HepG2 (cell line): Measurements from ENCODE around the gene HOXD9. TPM values are rescaled to one million over a fixed set of nuclear protein-coding genes. Genes with fewer than 3 reads are reported as not detected.

Experiments
- ATAC-seq: fragments of 200-7000 bp; cut with Tn5 transposase; 3 replicates; pipeline ENCODE4 v1.9.1; 2020; ENCODE audit warnings: mild to moderate bottlenecking, moderate library complexity
- BruUV-seq: library from RNA; stranded (reverse); fragments of 400-500 nt; replicated peaks from 2 replicates; lab custom pipeline; 2021; lab: Mats Ljungman, UMichigan
- CTCF ChIA-PET: fragments of 300-600 bp; formaldehyde crosslinking; extraction: SDS; loops from one replicate; lab custom pipeline; 2021; ENCODE audit warnings: low total read pairs, inconsistent platforms, low intra/inter-chr PET ratio; lab: Yijun Ruan, JAX
- POLR2A ChIA-PET: fragments of 350-600 bp; sonication (Branson Sonifier 250); formaldehyde crosslinking; loops from one replicate; lab custom pipeline; 2020; ENCODE audit warnings: antibody characterized with exemption, inconsistent platforms; lab: Yijun Ruan, JAX
- DNase-seq: peaks from one replicate; pipeline ENCODE4 v3.0.0-alpha.2; 2015; ENCODE audit warnings: low spot score
- FAIRE-seq: peaks from 3 replicates; lab custom pipeline; 2011; peaks lifted over from hg19 to GRCh38; lab: Jason Lieb, UNC
- H2AFZ ChIP-seq: one replicate; pipeline ENCODE4 v1.6.1; 2011; ENCODE audit warnings: low read length, inconsistent platforms
- H3K27ac ChIP-seq: fragments of 300-600 bp; 3 replicates; pipeline ENCODE4 v1.8.0; 2011; ENCODE audit warnings: mixed run types, mild to moderate bottlenecking, mixed read lengths, low read length, inconsistent platforms; ENCODE audit not compliant: insufficient read depth; ENCODE audit errors: extremely low read length
- H3K27me3 ChIP-seq, 2 experiments: fragments of 200-600 bp in 1 of 2; 2 replicates in 1 of 2; 3 replicates in 1 of 2; pipeline versions ENCODE4 v1.6.0 to v1.8.0; 2011; ENCODE audit warnings: low read length in 2 of 2, mild to moderate bottlenecking in 2 of 2, moderate library complexity in 2 of 2, inconsistent platforms in 1 of 2; ENCODE audit not compliant: insufficient read depth in 2 of 2, control insufficient read depth in 1 of 2
- H3K36me3 ChIP-seq, 2 experiments: fragments of 200-600 bp in 1 of 2; replicated peaks in 1 of 2; 2 replicates in 1 of 2; 3 replicates in 1 of 2; pipeline versions ENCODE4 v1.5.1 to v1.8.0; 2011; ENCODE audit warnings: low read length in 2 of 2, inconsistent platforms in 1 of 2; ENCODE audit not compliant: insufficient read depth in 2 of 2, control insufficient read depth in 1 of 2
- H3K4me1 ChIP-seq: 2 replicates; pipeline ENCODE4 v1.5.1; 2012; ENCODE audit warnings: low read length, inconsistent platforms; ENCODE audit not compliant: insufficient read depth
- H3K4me2 ChIP-seq: 2 replicates; pipeline ENCODE4 v1.6.0; 2011; ENCODE audit warnings: low read depth, low read length, inconsistent platforms
- H3K4me3 ChIP-seq, 3 experiments: fragments of 200-600 bp in 1 of 3; sonication (generic), shearing (Covaris generic) in 1 of 3; replicated peaks in 1 of 3; 2 replicates each; pipeline ENCODE4 v1.5.1; 2011 to 2016; ENCODE audit warnings: low read length in 3 of 3, inconsistent platforms in 2 of 3, low read depth in 2 of 3, mild to moderate bottlenecking in 2 of 3, control low read depth in 1 of 3, mixed read lengths in 1 of 3; ENCODE audit not compliant: insufficient read depth in 1 of 3
- H3K79me2 ChIP-seq: one replicate; pipeline ENCODE4 v1.6.1; 2011; ENCODE audit warnings: low read length, inconsistent platforms; ENCODE audit not compliant: insufficient read depth
- H3K9ac ChIP-seq: 2 replicates; pipeline ENCODE4 v1.6.0; 2011; ENCODE audit warnings: mild to moderate bottlenecking, low read depth, low read length, inconsistent platforms; ENCODE audit not compliant: insufficient read depth
- H3K9me3 ChIP-seq: 2 replicates; pipeline ENCODE4 v1.5.1; 2012; ENCODE audit warnings: mild to moderate bottlenecking, low read length
- H4K20me1 ChIP-seq: 2 replicates; pipeline ENCODE4 v1.6.0; 2011; ENCODE audit warnings: inconsistent platforms, mild to moderate bottlenecking, low read length, moderate library complexity; ENCODE audit not compliant: insufficient read depth
- ATM ChIP-seq: fragments of 450-650 bp; IDR thresholded peaks from 2 replicates; pipeline ENCODE4 v1.7.1; 2017; ENCODE audit warnings: mild to moderate bottlenecking, borderline replicate concordance
- CENPBD1 ChIP-seq: sonication (generic); formaldehyde crosslinking; IDR thresholded peaks from 2 replicates; pipeline ENCODE4 v1.8.0; 2022; ENCODE audit warnings: missing genetic modification reagents, low read depth, mild to moderate bottlenecking, borderline replicate concordance
- E2F2 ChIP-seq: sonication (generic); formaldehyde crosslinking; IDR thresholded peaks from 2 replicates; pipeline ENCODE4 v1.4.0; 2020; ENCODE audit warnings: missing genetic modification reagents, borderline replicate concordance
- ELF3 ChIP-seq: IDR thresholded peaks from 2 replicates; pipeline ENCODE4 v1.6.1; 2016; ENCODE audit warnings: missing genetic modification reagents, missing compliant biosample characterization
- EZH2 ChIP-seq: conservative IDR thresholded peaks from 2 replicates; pipeline ENCODE4 v1.6.1; 2012; ENCODE audit warnings: mild to moderate bottlenecking, low read depth, low read length, moderate library complexity
- FOXA1 ChIP-seq, 2 experiments: fragments of 450-650 bp in 1 of 2; sonication (generic) in 1 of 2; formaldehyde crosslinking in 1 of 2; IDR thresholded peaks; 2 replicates each; pipeline versions ENCODE4 v1.4.0 to v1.6.1; 2016 to 2020; ENCODE audit warnings: missing genetic modification reagents in 1 of 2
- GPN1 ChIP-seq: sonication (generic); formaldehyde crosslinking; IDR thresholded peaks from 2 replicates; pipeline ENCODE4 v1.5.1; 2020; ENCODE audit warnings: missing genetic modification reagents, borderline replicate concordance
- HNRNPLL ChIP-seq: fragments of 200-400 bp; formaldehyde crosslinking; IDR thresholded peaks from 2 replicates; pipeline ENCODE4 v1.6.1; 2017; ENCODE audit warnings: mild to moderate bottlenecking, low read depth, low read length; ENCODE audit not compliant: poor library complexity, severe bottlenecking
- MED1 ChIP-seq: sonication (generic); formaldehyde crosslinking; IDR thresholded peaks from 2 replicates; pipeline ENCODE4 v1.4.0; 2020; ENCODE audit warnings: missing genetic modification reagents
- NBN ChIP-seq: fragments of 450-650 bp; conservative IDR thresholded peaks from 2 replicates; pipeline ENCODE4 v1.6.1; 2017
- NR3C1 ChIP-seq: sonication (generic); formaldehyde crosslinking; IDR thresholded peaks from 2 replicates; pipeline ENCODE4 v1.4.0; 2020; ENCODE audit warnings: missing genetic modification reagents
- TCF7 ChIP-seq: sonication (generic); IDR thresholded peaks from 2 replicates; pipeline ENCODE4 v1.6.1; 2016; ENCODE audit warnings: antibody characterized with exemption, low read depth
- ZNF496 ChIP-seq: sonication (generic); formaldehyde crosslinking; IDR thresholded peaks from 2 replicates; pipeline ENCODE4 v1.8.1; 2023; ENCODE audit warnings: mild to moderate bottlenecking, moderate library complexity, missing genetic modification reagents; ENCODE audit not compliant: insufficient replicate concordance
- ZNF737 ChIP-seq: sonication (generic); formaldehyde crosslinking; IDR thresholded peaks from 2 replicates; pipeline ENCODE4 v1.5.0; 2020; ENCODE audit warnings: missing genetic modification reagents, mild to moderate bottlenecking, borderline replicate concordance
- WGBS: methylation state at CpG from one replicate; pipeline ENCODE4 v1.1.6; 2017; ENCODE audit warnings: low lambda C conversion rate; 5-methylcytosine and 5-hydroxymethylcytosine counted together
- in situ Hi-C: cut with HindIII; loops from 2 replicates; pipeline ENCODE4 v1.10.0; 2017; ENCODE audit warnings: low pct_unique_long_range_greater_than_20kb; ENCODE audit not compliant: extremely low pct_ligation_motif_present
- intact Hi-C: fragments of 100-400 bp; cut with micrococcal nuclease; formaldehyde crosslinking; loops from one replicate; pipeline ENCODE4 v1.10.0; 2022; ENCODE audit not compliant: unreplicated experiment
- polyA plus RNA-seq, 8 experiments: library from polyadenylated mRNA; depleted of rRNA in 3 of 8; stranded (reverse) in 7 of 8; unstranded in 1 of 8; fragments of >200 nt; fragmentation: Illumina TruSeq in 4 of 8; extraction: Trizol in 4 of 8; gene quantifications; 2 replicates each; pipeline versions ENCODE4 v1.2.1 to v1.2.3, GENCODE V29; 2011 to 2016; ENCODE audit warnings: low read depth in 4 of 8, missing spikeins in 1 of 8, mixed read lengths in 1 of 8; ENCODE audit not compliant: insufficient read depth in 1 of 8
- total RNA-seq, 5 experiments: library from RNA; depleted of rRNA; stranded (reverse); fragments of >200 nt; fragmentation: Illumina TruSeq; extraction: Trizol; gene quantifications; 2 replicates each; pipeline ENCODE4 v1.2.3, GENCODE V29; 2016; ENCODE audit warnings: low read depth in 1 of 5

HOXD9 gene
- total and polyA plus RNA-seq, 2 of the 13 experiments (the other 11 are each of a cell fraction or from before 2014, with no cell fraction given) = not detected

GRCh38 chr2:176151442-176152287, 29.1 kb downstream of the HOXD9 start, which contains the start of gene HOXD4:
HOXD4 (plus strand) TSS chr2:176151550; CDS start chr2:176151634, 84 bp downstream.
- BruUV-seq = no TSS peak
- TF ChIP-seq HNRNPLL (peak; percentile 27), ZNF737 (CRISPR knock-in tag) (no peak), EZH2 (peak; percentile 91)
- TF ChIP-seq, all 625 proteins: peak for 2
- Histone ChIP-seq H3K79me2 (no peaks in the 10 kb centered on the region), H3K4me3 (no peak within 1 kb of the TSS), H3K4me2 (no peak within 1 kb of the TSS), H3K36me3 (no peaks in the 10 kb centered on the region), H3K27me3 (peaks cover 20 to 92% of the 10 kb centered on the region in 2 experiments), H3K9ac (no peak within 1 kb of the TSS), H3K27ac (no peak within 1 kb of the TSS), H2AFZ (no peak within 1 kb of the TSS), H4K20me1 (no peaks in the 10 kb centered on the region), H3K4me1 (peaks cover 25% of the 10 kb centered on the region), H3K9me3 (no peaks in the 10 kb centered on the region)
- FAIRE-seq (no peak), ATAC-seq (no peak), DNase-seq (no peak)
- POLR2A ChIA-PET = no interaction called here
- in situ Hi-C loops (no loop called here), intact Hi-C loops (no loop called here)
- CTCF ChIA-PET = no interaction called here
- 41% methylated on average over 26 of the region's 55 CpGs for WGBS

DNA sequence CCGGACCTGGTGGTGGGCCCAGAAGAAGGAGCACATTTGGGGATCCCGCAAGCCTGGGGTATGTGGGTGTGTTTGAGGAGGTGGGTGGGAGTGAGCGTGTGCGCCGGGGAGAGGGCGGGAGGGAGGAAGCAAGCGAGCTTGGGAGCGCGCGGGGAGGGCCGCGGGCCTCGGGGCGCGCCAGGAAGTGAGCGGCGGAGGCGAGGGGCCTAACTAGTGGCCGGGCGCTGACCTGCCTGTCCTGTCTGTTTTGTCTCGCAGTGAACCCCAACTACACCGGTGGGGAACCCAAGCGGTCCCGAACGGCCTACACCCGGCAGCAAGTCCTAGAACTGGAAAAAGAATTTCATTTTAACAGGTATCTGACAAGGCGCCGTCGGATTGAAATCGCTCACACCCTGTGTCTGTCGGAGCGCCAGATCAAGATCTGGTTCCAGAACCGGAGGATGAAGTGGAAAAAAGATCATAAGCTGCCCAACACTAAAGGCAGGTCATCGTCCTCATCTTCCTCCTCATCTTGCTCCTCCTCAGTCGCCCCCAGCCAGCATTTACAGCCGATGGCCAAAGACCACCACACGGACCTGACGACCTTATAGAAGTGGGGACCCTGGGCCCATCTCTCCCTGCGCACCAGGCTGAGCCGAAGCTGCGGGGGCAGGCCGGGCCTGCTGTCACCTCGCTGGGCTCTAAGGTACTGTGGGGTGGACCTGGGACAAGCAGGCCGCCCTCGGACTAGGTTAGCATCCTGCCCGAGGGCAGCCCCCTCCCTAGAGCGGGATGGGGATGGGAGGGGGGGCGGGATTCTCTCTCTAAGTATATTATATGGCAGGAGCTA, 30.0 kb downstream of the HOXD9 start:
- no peak for FAIRE-seq
- no peaks in the 10 kb centered on the region for H3K9me3 ChIP-seq
- no peaks in the 10 kb centered on the region for H3K36me3 ChIP-seq
- ATAC-seq = no peak
- POLR2A ChIA-PET = no interaction called here
- no peak overlapping the region for H3K27ac ChIP-seq
- DNase-seq = no peak
- no peak overlapping the region for H3K4me2 ChIP-seq
- H3K4me1 ChIP-seq = peaks cover 30% of the 10 kb centered on the region
- no peak overlapping the region for H3K4me3 ChIP-seq
- peaks cover 20 to 92% of the 10 kb centered on the region in 2 experiments for H3K27me3 ChIP-seq
- no peaks in the 10 kb centered on the region for H4K20me1 ChIP-seq
- H3K79me2 ChIP-seq = no peaks in the 10 kb centered on the region
- in situ Hi-C loops (no loop called here), intact Hi-C loops (no loop called here)
- H2AFZ ChIP-seq = no peak overlapping the region
- no TSS peak for BruUV-seq
- no peak overlapping the region for H3K9ac ChIP-seq
- CTCF ChIA-PET = no interaction called here
- WGBS = 64% methylated on average over 46 of the region's 48 CpGs
- TF ChIP-seq ZNF737 (CRISPR knock-in tag) (no peak), MED1 (CRISPR knock-in tag) (no peak), TCF7 (no peak), NR3C1 (CRISPR knock-in tag) (no peak), CENPBD1 (no peak), NBN (no peak), E2F2 (CRISPR knock-in tag) (no peak), ZNF496 (CRISPR knock-in tag) (no peak), FOXA1 (IDR thresholded peaks at IDR 0.05) (no peak), FOXA1 (CRISPR knock-in tag; IDR thresholded peaks at IDR 0.05) (no peak), ATM (no peak), ELF3 (CRISPR knock-in tag) (no peak), GPN1 (CRISPR knock-in tag) (no peak)
